HG03103 (cell line): ENCODE results near the gene SLC49A4.
"Not testable (repeated sequence)": the region's sequence is repeated elsewhere in the genome, so short reads cannot be mapped to it uniquely, and the experiment has no call there.

ENCODE experiments used
- ATAC-seq: cut with Tn5 transposase; IDR thresholded peaks from one replicate; pipeline ENCODE4 v1.9.1; 2021; ENCODE audit warnings: low read depth; ENCODE audit not compliant: unreplicated experiment

Gene SLC49A4

GRCh38 chr3:122794779-122795673 lies at the start of gene SLC49A4:
Gene SLC49A4 (plus strand): TSS chr3:122795069. CDS start chr3:122795193, 124 bp downstream.
- ATAC-seq = peak; percentile 67

GRCh38 chr3:122745369-122746021 lies 49.4 kb upstream of the SLC49A4 start:
- no peak for ATAC-seq

GRCh38 chr3:122747295-122747694 lies 47.6 kb upstream of the SLC49A4 start:
- not testable (repeated sequence) for ATAC-seq

- no peak for ATAC-seq
These were observed 46.5 kb upstream of the SLC49A4 start for GRCh38 chr3:122748347-122748746.

GRCh38 chr3:122754929-122755328 lies 39.9 kb upstream of the SLC49A4 start:
- ATAC-seq = no peak

GRCh38 chr3:122755491-122755890 lies 39.4 kb upstream of the SLC49A4 start:
- ATAC-seq = no peak

GRCh38 chr3:122758877-122759560 lies 35.9 kb upstream of the SLC49A4 start:
- no peak for ATAC-seq

- ATAC-seq = no peak
These were observed 34.2 kb upstream of the SLC49A4 start for GRCh38 chr3:122760453-122761271.

- no peak for ATAC-seq
These were observed 28.4 kb upstream of the SLC49A4 start for GRCh38 chr3:122766430-122766829.

- no peak for ATAC-seq
These were observed 27.1 kb upstream of the SLC49A4 start for GRCh38 chr3:122767540-122768372.

GRCh38 chr3:122770521-122771202 lies 24.2 kb upstream of the SLC49A4 start:
- no peak for ATAC-seq

- ATAC-seq = no peak
These were observed 22.0 kb upstream of the SLC49A4 start for GRCh38 chr3:122772827-122773226.

- ATAC-seq = peak; percentile 63
These were observed 20.8 kb upstream of the SLC49A4 start for GRCh38 chr3:122773944-122774509.

GRCh38 chr3:122774564-122774963 lies 20.3 kb upstream of the SLC49A4 start:
- ATAC-seq = no peak

- ATAC-seq = no peak
These were observed 18.0 kb upstream of the SLC49A4 start for GRCh38 chr3:122776675-122777468.

- no peak for ATAC-seq
These were observed 17.3 kb upstream of the SLC49A4 start for GRCh38 chr3:122777563-122777962.

- no peak for ATAC-seq
These were observed 12.1 kb upstream of the SLC49A4 start for GRCh38 chr3:122782804-122783203.

GRCh38 chr3:122784436-122784835 lies 10.4 kb upstream of the SLC49A4 start:
- ATAC-seq = no peak
